ENCODE measurements around the gene TFCP2L1.

The TFCP2L1 gene

GRCh38 chr2:121266543-121267106 lies 18.4 kb downstream of the TFCP2L1 start:
- no peak for DNase-seq

GRCh38 chr2:121263996-121264715 lies 20.8 kb downstream of the TFCP2L1 start:
- peak; percentile 22 for DNase-seq

- peak; percentile 25 for DNase-seq
These were observed 24.4 kb downstream of the TFCP2L1 start for GRCh38 chr2:121260370-121261154.

GRCh38 chr2:121258051-121258450 lies 27.0 kb downstream of the TFCP2L1 start:
- DNase-seq, result no peak

GRCh38 chr2:121257480-121257840 lies 27.5 kb downstream of the TFCP2L1 start:
- peak; percentile 27 for DNase-seq

- no peak for DNase-seq
These were observed 28.1 kb downstream of the TFCP2L1 start for GRCh38 chr2:121256720-121257479.

GRCh38 chr2:121255358-121255757 lies 29.6 kb downstream of the TFCP2L1 start:
- DNase-seq, result peak; percentile 54

- peak; percentile 96 for DNase-seq
These were observed 30.3 kb downstream of the TFCP2L1 start for GRCh38 chr2:121254748-121255147.

GRCh38 chr2:121253674-121254240 lies 31.2 kb downstream of the TFCP2L1 start:
- DNase-seq, result no peak

GRCh38 chr2:121253021-121253673 lies 31.9 kb downstream of the TFCP2L1 start:
- no peak for DNase-seq

GRCh38 chr2:121251497-121251896 lies 33.5 kb downstream of the TFCP2L1 start:
- no peak for DNase-seq

- DNase-seq, result no peak
These were observed 36.1 kb downstream of the TFCP2L1 start for GRCh38 chr2:121248766-121249343.

GRCh38 chr2:121247971-121248370 lies 37.0 kb downstream of the TFCP2L1 start:
- DNase-seq, result no peak

- DNase-seq, result no peak
These were observed 37.5 kb downstream of the TFCP2L1 start for GRCh38 chr2:121247534-121247933.

- DNase-seq, result no peak
These were observed 38.2 kb downstream of the TFCP2L1 start for GRCh38 chr2:121246704-121247255.

GRCh38 chr2:121245913-121246312 lies 39.1 kb downstream of the TFCP2L1 start:
- DNase-seq, result no peak

- no peak for DNase-seq
These were observed 39.7 kb downstream of the TFCP2L1 start for GRCh38 chr2:121245120-121245820.

GRCh38 chr2:121244616-121245015 lies 40.4 kb downstream of the TFCP2L1 start:
- DNase-seq, result no peak

GRCh38 chr2:121243821-121244460 lies 41.1 kb downstream of the TFCP2L1 start:
- DNase-seq, result no peak

- no peak for DNase-seq
These were observed 42.0 kb downstream of the TFCP2L1 start for GRCh38 chr2:121242976-121243375.

Measured in NCI-H510A (cell line).